ENCODE results near the gene YY1.
A peak's percentile ranks its signal among the peaks of the same experiment; 100 is the strongest.
"Not testable (repeated sequence)": the region's sequence is repeated elsewhere in the genome, so short reads cannot be mapped to it uniquely, and the experiment has no call there.

Gene YY1

GRCh38 chr14:100213956-100214769 lies 24.8 kb upstream of the YY1 start:
- peak; percentile 67 for DNase-seq (ENCODE audit: low read depth)

GRCh38 chr14:100214770-100215083 lies 24.2 kb upstream of the YY1 start:
- no peak for DNase-seq (ENCODE audit: low read depth)

- DNase-seq (ENCODE audit: low read depth) = no peak
Observed at GRCh38 chr14:100215330-100215885, 23.5 kb upstream of the YY1 start.

- DNase-seq (ENCODE audit: low read depth) = no peak
Observed at GRCh38 chr14:100219126-100219785, 19.7 kb upstream of the YY1 start.

- peak; percentile 53 for DNase-seq (ENCODE audit: low read depth)
Observed at GRCh38 chr14:100221533-100222223, 17.3 kb upstream of the YY1 start.

- no peak for DNase-seq (ENCODE audit: low read depth)
Observed at GRCh38 chr14:100222224-100223093, 16.5 kb upstream of the YY1 start.

GRCh38 chr14:100223332-100224201 lies 15.4 kb upstream of the YY1 start:
- no peak for DNase-seq (ENCODE audit: low read depth)

GRCh38 chr14:100224229-100224866 lies 14.6 kb upstream of the YY1 start:
- DNase-seq (ENCODE audit: low read depth) = no peak

GRCh38 chr14:100225169-100225568 lies 13.8 kb upstream of the YY1 start:
- DNase-seq (ENCODE audit: low read depth) = no peak

- DNase-seq (ENCODE audit: low read depth) = no peak
Observed at GRCh38 chr14:100230361-100230760, 8.6 kb upstream of the YY1 start.

GRCh38 chr14:100234511-100234910 lies 4.4 kb upstream of the YY1 start:
- DNase-seq (ENCODE audit: low read depth) = no peak

GRCh38 chr14:100236271-100236818 lies 2.6 kb upstream of the YY1 start:
- DNase-seq (ENCODE audit: low read depth) = not testable (repeated sequence)

GRCh38 chr14:100236881-100237280 lies 2.1 kb upstream of the YY1 start:
- DNase-seq (ENCODE audit: low read depth) = no peak

GRCh38 chr14:100237735-100238418 lies 1.1 kb upstream of the YY1 start:
- DNase-seq (ENCODE audit: low read depth) = peak; percentile 33

- DNase-seq (ENCODE audit: low read depth) = no peak
Observed at GRCh38 chr14:100239211-100239839, 381 bp downstream of the YY1 start.

- peak; percentile 95 for DNase-seq (ENCODE audit: low read depth)
Observed at GRCh38 chr14:100239840-100240667, 1.1 kb downstream of the YY1 start.

GRCh38 chr14:100240668-100241032 lies 1.7 kb downstream of the YY1 start:
- DNase-seq (ENCODE audit: low read depth) = no peak

- no peak for DNase-seq (ENCODE audit: low read depth)
Observed at GRCh38 chr14:100241279-100241678, 2.3 kb downstream of the YY1 start.
